SK-N-SH treated with all-trans-retinoic acid at 6 μM for 48 hours (cell line): Measurements from ENCODE around the gene MAPK12.

Source experiments
- ATAC-seq: fragments of 200-7000 bp; cut with Tn5 transposase; 3 replicates; pipeline ENCODE4 v1.9.1; 2020; ENCODE audit warnings: mild to moderate bottlenecking, moderate library complexity
- ARNTL ChIP-seq: fragments of 450-650 bp; formaldehyde crosslinking; IDR thresholded peaks from 2 replicates; pipeline ENCODE4 v1.5.0; 2020; ENCODE audit warnings: low read depth, mild to moderate bottlenecking, moderate library complexity, borderline replicate concordance
- BACH2 ChIP-seq: fragments of 250-450 bp; sonication (Bioruptor Pico); IDR thresholded peaks from 2 replicates; pipeline ENCODE4 v1.9.0; 2021; ENCODE audit warnings: mild to moderate bottlenecking, borderline replicate concordance
- CSDC2 ChIP-seq: fragments of 250-450 bp; sonication (Bioruptor Pico); IDR thresholded peaks from 2 replicates; pipeline ENCODE4 v1.5.0; 2020; ENCODE audit warnings: mild to moderate bottlenecking, moderate library complexity
- ESRRG ChIP-seq: fragments of 250-450 bp; sonication (Bioruptor Pico); IDR thresholded peaks from 2 replicates; pipeline ENCODE4 v1.6.1; 2021; ENCODE audit warnings: mild to moderate bottlenecking
- GLIS3 ChIP-seq: fragments of 250-450 bp; sonication (Bioruptor Pico); IDR thresholded peaks from 2 replicates; pipeline ENCODE4 v1.5.0; 2020; ENCODE audit warnings: mild to moderate bottlenecking, moderate library complexity
- PPARA ChIP-seq: fragments of 250-450 bp; sonication (Bioruptor Pico); IDR thresholded peaks from 2 replicates; pipeline ENCODE4 v1.5.0; 2020; ENCODE audit warnings: mild to moderate bottlenecking, borderline replicate concordance
- RARB ChIP-seq: fragments of 250-450 bp; sonication (Bioruptor Pico); IDR thresholded peaks from 2 replicates; pipeline ENCODE4 v1.8.0; 2021; ENCODE audit warnings: mild to moderate bottlenecking, moderate library complexity
- SNAI2 ChIP-seq: fragments of 250-450 bp; sonication (Bioruptor Pico); IDR thresholded peaks from 2 replicates; pipeline ENCODE4 v1.5.0; 2020; ENCODE audit warnings: mild to moderate bottlenecking, moderate library complexity
- TCF4 ChIP-seq: fragments of 250-450 bp; sonication (Bioruptor Pico); IDR thresholded peaks from 2 replicates; pipeline ENCODE4 v1.8.0; 2021; ENCODE audit warnings: mild to moderate bottlenecking, moderate library complexity, borderline replicate concordance
- ZC3H10 ChIP-seq: fragments of 250-450 bp; sonication (Bioruptor Pico); IDR thresholded peaks from 2 replicates; pipeline ENCODE4 v1.5.1; 2021; ENCODE audit warnings: mild to moderate bottlenecking, moderate library complexity
- ZFP3 ChIP-seq: fragments of 250-450 bp; sonication (Bioruptor Pico); IDR thresholded peaks from 2 replicates; pipeline ENCODE4 v1.5.0; 2020; ENCODE audit warnings: mild to moderate bottlenecking, moderate library complexity
- ZFP30 ChIP-seq: fragments of 450-650 bp; formaldehyde crosslinking; IDR thresholded peaks from 2 replicates; pipeline ENCODE4 v1.5.0; 2022; ENCODE audit warnings: mild to moderate bottlenecking, moderate library complexity
- ZNF565 ChIP-seq: fragments of 450-650 bp; formaldehyde crosslinking; conservative IDR thresholded peaks from 2 replicates; pipeline ENCODE4 v1.5.0; 2020; ENCODE audit warnings: low read depth, mild to moderate bottlenecking, moderate library complexity
- ZNF70 ChIP-seq: fragments of 450-650 bp; formaldehyde crosslinking; IDR thresholded peaks from 2 replicates; pipeline ENCODE4 v1.5.0; 2020; ENCODE audit warnings: mild to moderate bottlenecking, moderate library complexity
- ZNF8 ChIP-seq: fragments of 450-650 bp; formaldehyde crosslinking; IDR thresholded peaks from 2 replicates; pipeline ENCODE4 v1.5.0; 2020; ENCODE audit warnings: mild to moderate bottlenecking, moderate library complexity
- TF ChIP-seq, protein P1 (sequence below): fragments of 250-450 bp; sonication (Bioruptor Pico); IDR thresholded peaks from 2 replicates; pipeline ENCODE4 v1.8.0; 2020; ENCODE audit warnings: mild to moderate bottlenecking, moderate library complexity, borderline replicate concordance
- TF ChIP-seq, protein P2 (sequence below): fragments of 250-450 bp; sonication (Bioruptor Pico); IDR thresholded peaks from 2 replicates; pipeline ENCODE4 v1.5.1; 2021; ENCODE audit warnings: mild to moderate bottlenecking, moderate library complexity
- TF ChIP-seq, protein P3 (sequence below): fragments of 250-450 bp; sonication (Bioruptor Pico); IDR thresholded peaks from 2 replicates; pipeline ENCODE4 v1.8.0; 2021; ENCODE audit warnings: low read depth, mild to moderate bottlenecking, moderate library complexity, borderline replicate concordance
- TF ChIP-seq, protein P4 (sequence below): fragments of 250-450 bp; sonication (Bioruptor Pico); IDR thresholded peaks from 2 replicates; pipeline ENCODE4 v1.5.1; 2020; ENCODE audit warnings: low read depth, mild to moderate bottlenecking, moderate library complexity
- TF ChIP-seq, protein P5 (sequence below): fragments of 250-450 bp; sonication (Bioruptor Pico); IDR thresholded peaks from 2 replicates; pipeline ENCODE4 v1.5.0; 2020; ENCODE audit warnings: mild to moderate bottlenecking, moderate library complexity

MAPK12 gene

GRCh38 chr22:50298266-50298637 lies 36.8 kb upstream of the MAPK12 start:
- no peak for ATAC-seq
- TF ChIP-seq TCF4 (CRISPR knock-in tag) (no peak), ZC3H10 (CRISPR knock-in tag) (no peak), CSDC2 (CRISPR knock-in tag) (no peak), ZFP3 (CRISPR knock-in tag) (no peak), PPARA (CRISPR knock-in tag) (no peak), ZNF8 (CRISPR knock-in tag) (no peak), ZNF565 (CRISPR knock-in tag) (no peak), ZNF70 (CRISPR knock-in tag) (no peak)
- TF ChIP-seq, protein P1, sequence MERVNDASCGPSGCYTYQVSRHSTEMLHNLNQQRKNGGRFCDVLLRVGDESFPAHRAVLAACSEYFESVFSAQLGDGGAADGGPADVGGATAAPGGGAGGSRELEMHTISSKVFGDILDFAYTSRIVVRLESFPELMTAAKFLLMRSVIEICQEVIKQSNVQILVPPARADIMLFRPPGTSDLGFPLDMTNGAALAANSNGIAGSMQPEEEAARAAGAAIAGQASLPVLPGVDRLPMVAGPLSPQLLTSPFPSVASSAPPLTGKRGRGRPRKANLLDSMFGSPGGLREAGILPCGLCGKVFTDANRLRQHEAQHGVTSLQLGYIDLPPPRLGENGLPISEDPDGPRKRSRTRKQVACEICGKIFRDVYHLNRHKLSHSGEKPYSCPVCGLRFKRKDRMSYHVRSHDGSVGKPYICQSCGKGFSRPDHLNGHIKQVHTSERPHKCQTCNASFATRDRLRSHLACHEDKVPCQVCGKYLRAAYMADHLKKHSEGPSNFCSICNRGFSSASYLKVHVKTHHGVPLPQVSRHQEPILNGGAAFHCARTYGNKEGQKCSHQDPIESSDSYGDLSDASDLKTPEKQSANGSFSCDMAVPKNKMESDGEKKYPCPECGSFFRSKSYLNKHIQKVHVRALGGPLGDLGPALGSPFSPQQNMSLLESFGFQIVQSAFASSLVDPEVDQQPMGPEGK = no peak
- TF ChIP-seq, protein P2, sequence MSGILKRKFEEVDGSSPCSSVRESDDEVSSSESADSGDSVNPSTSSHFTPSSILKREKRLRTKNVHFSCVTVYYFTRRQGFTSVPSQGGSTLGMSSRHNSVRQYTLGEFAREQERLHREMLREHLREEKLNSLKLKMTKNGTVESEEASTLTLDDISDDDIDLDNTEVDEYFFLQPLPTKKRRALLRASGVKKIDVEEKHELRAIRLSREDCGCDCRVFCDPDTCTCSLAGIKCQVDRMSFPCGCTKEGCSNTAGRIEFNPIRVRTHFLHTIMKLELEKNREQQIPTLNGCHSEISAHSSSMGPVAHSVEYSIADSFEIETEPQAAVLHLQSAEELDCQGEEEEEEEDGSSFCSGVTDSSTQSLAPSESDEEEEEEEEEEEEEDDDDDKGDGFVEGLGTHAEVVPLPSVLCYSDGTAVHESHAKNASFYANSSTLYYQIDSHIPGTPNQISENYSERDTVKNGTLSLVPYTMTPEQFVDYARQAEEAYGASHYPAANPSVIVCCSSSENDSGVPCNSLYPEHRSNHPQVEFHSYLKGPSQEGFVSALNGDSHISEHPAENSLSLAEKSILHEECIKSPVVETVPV (CRISPR knock-in tag) = no peak
- TF ChIP-seq, protein P3, sequence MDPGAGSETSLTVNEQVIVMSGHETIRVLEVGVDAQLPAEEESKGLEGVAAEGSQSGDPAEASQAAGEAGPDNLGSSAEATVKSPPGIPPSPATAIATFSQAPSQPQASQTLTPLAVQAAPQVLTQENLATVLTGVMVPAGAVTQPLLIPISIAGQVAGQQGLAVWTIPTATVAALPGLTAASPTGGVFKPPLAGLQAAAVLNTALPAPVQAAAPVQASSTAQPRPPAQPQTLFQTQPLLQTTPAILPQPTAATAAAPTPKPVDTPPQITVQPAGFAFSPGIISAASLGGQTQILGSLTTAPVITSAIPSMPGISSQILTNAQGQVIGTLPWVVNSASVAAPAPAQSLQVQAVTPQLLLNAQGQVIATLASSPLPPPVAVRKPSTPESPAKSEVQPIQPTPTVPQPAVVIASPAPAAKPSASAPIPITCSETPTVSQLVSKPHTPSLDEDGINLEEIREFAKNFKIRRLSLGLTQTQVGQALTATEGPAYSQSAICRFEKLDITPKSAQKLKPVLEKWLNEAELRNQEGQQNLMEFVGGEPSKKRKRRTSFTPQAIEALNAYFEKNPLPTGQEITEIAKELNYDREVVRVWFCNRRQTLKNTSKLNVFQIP (CRISPR knock-in tag) = no peak
- TF ChIP-seq, all 23 proteins: peak for 0

DNA sequence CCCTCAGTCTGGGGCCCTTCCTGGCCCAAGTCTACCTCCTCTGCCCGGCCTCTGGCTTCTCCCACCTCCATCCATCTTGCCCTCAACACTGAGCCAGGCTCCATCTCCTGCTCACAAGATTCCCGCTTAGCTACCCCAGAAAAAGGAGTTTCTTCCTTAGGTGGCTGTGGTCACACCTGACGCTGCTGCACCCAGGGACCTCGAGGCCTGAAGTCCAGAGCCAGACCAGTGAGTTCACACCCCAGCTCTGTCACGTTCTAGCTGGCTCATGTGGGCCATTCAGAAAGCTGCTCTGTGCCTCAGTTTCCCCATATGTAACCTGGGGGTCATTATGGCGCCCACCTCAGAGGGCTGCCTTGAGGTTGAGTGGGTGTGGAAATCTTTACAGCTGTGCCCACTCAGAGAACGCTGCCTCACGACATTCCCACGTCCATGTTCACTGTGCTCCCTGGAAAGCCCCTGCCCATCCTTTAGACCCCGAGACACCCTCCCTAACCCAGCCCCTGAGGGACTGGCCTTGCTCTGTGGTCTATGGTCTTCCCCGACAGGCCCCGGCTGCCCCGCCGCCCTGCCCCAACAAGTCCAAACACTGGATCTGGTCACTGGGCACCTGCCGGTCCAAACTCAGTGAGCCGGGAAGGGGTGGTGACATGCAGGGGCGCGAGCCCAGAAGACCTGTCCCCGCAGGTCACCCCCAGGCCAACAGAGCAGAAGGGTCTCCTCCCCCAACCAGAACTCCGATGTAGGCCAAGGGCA lies 36.2 kb upstream of the MAPK12 start:
- no peak for ATAC-seq
- TF ChIP-seq ZNF70 (CRISPR knock-in tag) = no peak
- no peak for TF ChIP-seq ZNF8 (CRISPR knock-in tag)
- TF ChIP-seq, protein P4, sequence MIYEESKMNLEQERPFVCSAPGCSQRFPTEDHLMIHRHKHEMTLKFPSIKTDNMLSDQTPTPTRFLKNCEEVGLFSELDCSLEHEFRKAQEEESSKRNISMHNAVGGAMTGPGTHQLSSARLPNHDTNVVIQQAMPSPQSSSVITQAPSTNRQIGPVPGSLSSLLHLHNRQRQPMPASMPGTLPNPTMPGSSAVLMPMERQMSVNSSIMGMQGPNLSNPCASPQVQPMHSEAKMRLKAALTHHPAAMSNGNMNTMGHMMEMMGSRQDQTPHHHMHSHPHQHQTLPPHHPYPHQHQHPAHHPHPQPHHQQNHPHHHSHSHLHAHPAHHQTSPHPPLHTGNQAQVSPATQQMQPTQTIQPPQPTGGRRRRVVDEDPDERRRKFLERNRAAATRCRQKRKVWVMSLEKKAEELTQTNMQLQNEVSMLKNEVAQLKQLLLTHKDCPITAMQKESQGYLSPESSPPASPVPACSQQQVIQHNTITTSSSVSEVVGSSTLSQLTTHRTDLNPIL = no peak

GRCh38 chr22:50296658-50297490 lies 35.4 kb upstream of the MAPK12 start:
- no peak for ATAC-seq
- no peak for TF ChIP-seq BACH2 (CRISPR knock-in tag)
- no peak for TF ChIP-seq GLIS3 (CRISPR knock-in tag)
- TF ChIP-seq PPARA (CRISPR knock-in tag) = no peak
- TF ChIP-seq, protein P1 = no peak
- TF ChIP-seq RARB (CRISPR knock-in tag) = no peak
- TF ChIP-seq ZC3H10 (CRISPR knock-in tag) = no peak
- no peak for TF ChIP-seq ZNF565 (CRISPR knock-in tag)
- TF ChIP-seq ESRRG = no peak
- TF ChIP-seq CSDC2 (CRISPR knock-in tag) = no peak
- TF ChIP-seq SNAI2 (CRISPR knock-in tag) = no peak
- TF ChIP-seq, protein P3 (CRISPR knock-in tag) = no peak
- no peak for TF ChIP-seq ZNF8 (CRISPR knock-in tag)
- TF ChIP-seq, protein P2 (CRISPR knock-in tag) = no peak
- TF ChIP-seq ZFP3 (CRISPR knock-in tag) = no peak
- TF ChIP-seq, protein P5, sequence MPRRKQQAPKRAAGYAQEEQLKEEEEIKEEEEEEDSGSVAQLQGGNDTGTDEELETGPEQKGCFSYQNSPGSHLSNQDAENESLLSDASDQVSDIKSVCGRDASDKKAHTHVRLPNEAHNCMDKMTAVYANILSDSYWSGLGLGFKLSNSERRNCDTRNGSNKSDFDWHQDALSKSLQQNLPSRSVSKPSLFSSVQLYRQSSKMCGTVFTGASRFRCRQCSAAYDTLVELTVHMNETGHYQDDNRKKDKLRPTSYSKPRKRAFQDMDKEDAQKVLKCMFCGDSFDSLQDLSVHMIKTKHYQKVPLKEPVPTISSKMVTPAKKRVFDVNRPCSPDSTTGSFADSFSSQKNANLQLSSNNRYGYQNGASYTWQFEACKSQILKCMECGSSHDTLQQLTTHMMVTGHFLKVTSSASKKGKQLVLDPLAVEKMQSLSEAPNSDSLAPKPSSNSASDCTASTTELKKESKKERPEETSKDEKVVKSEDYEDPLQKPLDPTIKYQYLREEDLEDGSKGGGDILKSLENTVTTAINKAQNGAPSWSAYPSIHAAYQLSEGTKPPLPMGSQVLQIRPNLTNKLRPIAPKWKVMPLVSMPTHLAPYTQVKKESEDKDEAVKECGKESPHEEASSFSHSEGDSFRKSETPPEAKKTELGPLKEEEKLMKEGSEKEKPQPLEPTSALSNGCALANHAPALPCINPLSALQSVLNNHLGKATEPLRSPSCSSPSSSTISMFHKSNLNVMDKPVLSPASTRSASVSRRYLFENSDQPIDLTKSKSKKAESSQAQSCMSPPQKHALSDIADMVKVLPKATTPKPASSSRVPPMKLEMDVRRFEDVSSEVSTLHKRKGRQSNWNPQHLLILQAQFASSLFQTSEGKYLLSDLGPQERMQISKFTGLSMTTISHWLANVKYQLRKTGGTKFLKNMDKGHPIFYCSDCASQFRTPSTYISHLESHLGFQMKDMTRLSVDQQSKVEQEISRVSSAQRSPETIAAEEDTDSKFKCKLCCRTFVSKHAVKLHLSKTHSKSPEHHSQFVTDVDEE = no peak
- no peak for TF ChIP-seq ARNTL (CRISPR knock-in tag)
- TF ChIP-seq ZFP30 (CRISPR knock-in tag) = no peak
